Osteoblast (primary cell): ENCODE data around the gene DELE1. TPM values are rescaled to one million over a fixed set of nuclear protein-coding genes. Genes with fewer than 3 reads are reported as not detected.

Source experiments
- DNase-seq: peaks from one replicate; pipeline ENCODE4 v3.0.0; 2011; ENCODE audit warnings: low spot score, mixed read lengths; ENCODE audit not compliant: insufficient read length; ENCODE audit errors: missing footprints
- H2AFZ ChIP-seq: 2 replicates; pipeline ENCODE4 v1.6.0; 2011; ENCODE audit warnings: mild to moderate bottlenecking, low read length
- H3K27ac ChIP-seq: 2 replicates; pipeline ENCODE4 v1.5.1; 2011; ENCODE audit warnings: mild to moderate bottlenecking, low read depth, low read length, moderate library complexity
- H3K27me3 ChIP-seq: 2 replicates; pipeline ENCODE4 v1.6.0; 2012; ENCODE audit warnings: mild to moderate bottlenecking, control low read depth, inconsistent platforms, low read length, moderate library complexity; ENCODE audit not compliant: insufficient read depth
- H3K36me3 ChIP-seq: 2 replicates; pipeline ENCODE4 v1.5.1; 2011; ENCODE audit warnings: mild to moderate bottlenecking, low read length, control low read depth, moderate library complexity; ENCODE audit not compliant: insufficient read depth
- H3K4me1 ChIP-seq: 2 replicates; pipeline ENCODE4 v1.5.1; 2011; ENCODE audit warnings: mild to moderate bottlenecking, low read length, control low read depth, moderate library complexity; ENCODE audit not compliant: insufficient read depth
- H3K4me2 ChIP-seq: 2 replicates; pipeline ENCODE4 v1.6.0; 2011; ENCODE audit warnings: mild to moderate bottlenecking, low read length; ENCODE audit not compliant: insufficient read depth
- H3K4me3 ChIP-seq: fragments of 200-600 bp; sonication (generic); 3 replicates; pipeline ENCODE4 v1.5.1; 2012; ENCODE audit warnings: mild to moderate bottlenecking, low read length, inconsistent platforms; ENCODE audit not compliant: insufficient read depth
- H3K79me2 ChIP-seq: 2 replicates; pipeline ENCODE4 v1.6.0; 2012; ENCODE audit warnings: mild to moderate bottlenecking, low read length, control low read depth, inconsistent platforms; ENCODE audit not compliant: insufficient read depth
- H3K9me3 ChIP-seq: 2 replicates; pipeline ENCODE4 v1.5.1; 2011; ENCODE audit warnings: low read depth, low read length, control low read depth
- H4K20me1 ChIP-seq: 2 replicates; pipeline ENCODE4 v1.6.0; 2012; ENCODE audit warnings: mild to moderate bottlenecking, low read length, control low read depth; ENCODE audit not compliant: insufficient read depth
- CTCF ChIP-seq: IDR thresholded peaks from 2 replicates; pipeline ENCODE4 v1.5.1; 2011; ENCODE audit warnings: mild to moderate bottlenecking, low read depth, low read length, moderate library complexity; ENCODE audit errors: extremely low read depth
- total RNA-seq: library from RNA; depleted of rRNA; stranded (reverse); fragments of >200 nt; gene quantifications from 2 replicates; pipeline ENCODE4 v1.2.3, GENCODE V29; 2012

DELE1 gene
- total RNA-seq, 1 donor: 52.1 TPM

GRCh38 chr5:141951332-141951781, 27.7 kb downstream of the DELE1 start:
- Histone ChIP-seq H3K36me3 (no peaks in the 10 kb centered on the region), H3K9me3 (no peaks in the 10 kb centered on the region), H3K27me3 (peaks cover 5% of the 10 kb centered on the region), H3K4me1 (no peaks in the 10 kb centered on the region), H3K27ac (no peak overlapping the region), H3K79me2 (no peaks in the 10 kb centered on the region), H3K4me3 (no peak overlapping the region), H2AFZ (no peak overlapping the region), H3K4me2 (no peak overlapping the region), H4K20me1 (no peaks in the 10 kb centered on the region)
- peak; percentile 31 for TF ChIP-seq CTCF
- DNase-seq: no peak

GRCh38 chr5:141952020-141952419, 28.3 kb downstream of the DELE1 start:
- H3K27me3 ChIP-seq: peaks cover 5% of the 10 kb centered on the region
- H3K79me2 ChIP-seq: no peaks in the 10 kb centered on the region
- DNase-seq: no peak
- H2AFZ ChIP-seq: no peak overlapping the region
- no peaks in the 10 kb centered on the region for H4K20me1 ChIP-seq
- no peak overlapping the region for H3K4me2 ChIP-seq
- no peaks in the 10 kb centered on the region for H3K9me3 ChIP-seq
- H3K27ac ChIP-seq: no peak overlapping the region
- no peaks in the 10 kb centered on the region for H3K4me1 ChIP-seq
- H3K4me3 ChIP-seq: no peak overlapping the region
- TF ChIP-seq CTCF: no peak
- H3K36me3 ChIP-seq: no peaks in the 10 kb centered on the region

GRCh38 chr5:141954194-141954593, 30.5 kb downstream of the DELE1 start:
- DNase-seq: no peak
- no peaks in the 10 kb centered on the region for H4K20me1 ChIP-seq
- no peaks in the 10 kb centered on the region for H3K36me3 ChIP-seq
- H3K4me1 ChIP-seq: no peaks in the 10 kb centered on the region
- no peak overlapping the region for H3K4me3 ChIP-seq
- no peak overlapping the region for H2AFZ ChIP-seq
- no peak overlapping the region for H3K4me2 ChIP-seq
- no peaks in the 10 kb centered on the region for H3K79me2 ChIP-seq
- no peaks in the 10 kb centered on the region for H3K9me3 ChIP-seq
- peaks cover 3% of the 10 kb centered on the region for H3K27me3 ChIP-seq
- no peak for TF ChIP-seq CTCF
- no peak overlapping the region for H3K27ac ChIP-seq

- no peak for DNase-seq
- Histone ChIP-seq H3K4me2 (no peak overlapping the region), H3K27me3 (no peaks in the 10 kb centered on the region), H3K4me3 (no peak overlapping the region), H3K9me3 (no peaks in the 10 kb centered on the region), H3K27ac (no peak overlapping the region), H3K4me1 (no peaks in the 10 kb centered on the region), H3K79me2 (no peaks in the 10 kb centered on the region), H2AFZ (no peak overlapping the region), H4K20me1 (no peaks in the 10 kb centered on the region), H3K36me3 (no peaks in the 10 kb centered on the region)
- TF ChIP-seq CTCF: no peak
Observed at GRCh38 chr5:141957367-141957996, 33.8 kb downstream of the DELE1 start.
